DMS114 treated with DMSO at 0.1 percent for 48 hours (cell line): ENCODE results near the gene RYR3.

ENCODE experiments used
- DNase-seq: peaks from one replicate; lab custom pipeline; 2025; ENCODE audit not compliant: unreplicated experiment; lab: John Stamatoyannopoulos, UW

The RYR3 gene

DNA sequence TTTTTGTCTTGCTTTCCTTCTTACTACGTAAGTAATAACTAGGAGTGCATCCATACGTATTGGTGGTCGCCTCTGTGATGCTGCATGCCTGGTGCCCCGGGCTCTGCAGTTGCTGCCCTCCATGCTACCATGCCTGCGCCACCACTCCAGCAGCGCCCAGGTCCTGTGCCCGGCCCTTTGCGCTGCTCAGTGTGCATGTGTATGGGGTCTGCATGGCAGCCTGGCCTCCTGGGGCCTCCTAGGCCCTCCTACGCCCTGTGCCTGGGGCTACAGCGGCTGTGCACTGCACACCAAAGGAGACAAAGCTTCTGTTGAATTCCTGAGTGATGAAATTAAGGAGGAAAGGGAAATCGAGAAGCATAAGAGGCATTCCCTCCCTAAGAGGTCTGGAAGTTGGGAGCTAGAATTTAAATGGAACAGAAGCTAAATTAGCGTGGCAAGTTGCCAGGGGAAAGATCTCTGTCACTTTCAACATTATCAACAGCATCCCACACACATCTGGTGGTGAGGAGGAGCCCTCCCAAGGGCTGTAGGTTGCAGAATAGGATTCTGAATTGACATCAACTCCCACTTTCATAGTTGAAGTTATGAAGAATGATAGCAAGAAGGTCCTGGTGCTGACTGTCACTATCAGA is 382.5 kb downstream of the RYR3 start:
- DNase-seq: no peak

DNA sequence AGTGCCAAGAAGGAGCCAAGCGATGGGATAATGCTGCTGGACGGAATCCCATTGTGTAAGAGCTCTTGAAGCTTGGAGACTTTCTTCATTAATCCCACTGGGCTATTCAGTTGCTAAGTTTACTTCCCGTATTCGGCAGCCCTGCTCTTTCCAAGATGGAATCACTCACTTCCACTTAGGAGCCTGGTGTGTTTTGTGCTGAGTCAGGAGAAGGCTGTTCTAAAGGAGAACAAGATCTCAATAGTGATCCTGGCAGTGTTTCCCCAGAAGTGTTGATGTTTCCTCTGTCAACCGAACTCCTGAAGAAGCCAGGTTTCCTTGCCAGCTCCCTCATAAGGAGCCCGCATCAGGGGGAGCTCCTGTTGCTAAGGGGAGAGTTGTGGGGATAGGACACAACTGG is 387.4 kb downstream of the RYR3 start:
- DNase-seq: no peak

DNA sequence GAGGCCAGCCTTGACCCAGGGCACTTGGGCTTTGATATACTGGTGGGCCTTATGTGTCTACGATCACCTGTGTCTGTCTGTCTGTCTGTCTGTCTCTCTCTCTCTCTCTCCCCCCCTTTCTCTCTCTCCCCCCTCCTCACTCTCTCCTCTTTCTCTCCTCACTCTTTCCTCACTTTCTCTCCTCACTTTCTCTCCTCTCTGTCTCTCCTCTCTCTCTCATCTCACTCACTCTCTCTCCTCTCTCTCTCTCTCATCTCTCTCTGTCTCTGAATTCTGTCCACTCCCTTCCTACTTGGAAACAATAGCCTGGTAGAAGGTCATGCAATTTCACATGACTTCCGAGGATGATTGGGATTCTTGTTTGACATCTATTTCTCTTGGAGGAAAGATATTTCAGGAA is 388.4 kb downstream of the RYR3 start:
- DNase-seq: no peak

DNA sequence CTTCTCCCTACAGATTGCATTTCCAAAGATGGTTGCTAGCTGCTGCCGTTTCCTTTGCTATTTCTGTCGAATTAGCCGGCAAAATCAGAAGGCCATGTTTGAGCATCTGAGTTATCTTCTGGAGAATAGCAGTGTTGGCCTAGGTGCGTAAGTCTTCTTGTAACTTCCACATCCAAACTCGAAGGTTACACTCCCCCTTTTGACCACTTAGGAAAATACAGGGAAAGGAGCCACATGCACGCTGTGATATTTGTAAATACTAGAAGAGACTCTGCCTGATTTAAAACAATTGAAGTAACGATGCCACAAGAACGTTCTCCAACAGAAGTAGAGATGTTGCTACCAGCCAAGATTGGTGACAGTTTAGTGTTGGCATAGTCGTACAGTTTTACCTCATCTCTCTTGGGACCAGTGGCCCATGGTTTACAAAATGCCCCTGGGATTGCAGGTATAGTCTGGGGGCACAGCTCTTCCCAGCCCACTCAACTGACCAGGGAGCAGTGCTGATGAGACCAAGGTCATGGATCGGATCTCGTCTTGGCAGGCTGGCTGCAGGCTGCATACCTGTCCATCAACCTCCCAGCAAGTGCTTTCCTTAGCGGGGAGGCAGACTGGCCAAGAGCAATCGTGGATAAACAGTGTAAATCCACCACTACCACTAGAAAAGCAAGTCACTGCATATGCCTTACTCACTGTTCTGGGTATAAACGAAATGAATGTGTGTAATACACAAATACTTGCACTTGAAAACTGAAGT is 389.1 kb downstream of the RYR3 start:
- peak; percentile 9 for DNase-seq

DNA sequence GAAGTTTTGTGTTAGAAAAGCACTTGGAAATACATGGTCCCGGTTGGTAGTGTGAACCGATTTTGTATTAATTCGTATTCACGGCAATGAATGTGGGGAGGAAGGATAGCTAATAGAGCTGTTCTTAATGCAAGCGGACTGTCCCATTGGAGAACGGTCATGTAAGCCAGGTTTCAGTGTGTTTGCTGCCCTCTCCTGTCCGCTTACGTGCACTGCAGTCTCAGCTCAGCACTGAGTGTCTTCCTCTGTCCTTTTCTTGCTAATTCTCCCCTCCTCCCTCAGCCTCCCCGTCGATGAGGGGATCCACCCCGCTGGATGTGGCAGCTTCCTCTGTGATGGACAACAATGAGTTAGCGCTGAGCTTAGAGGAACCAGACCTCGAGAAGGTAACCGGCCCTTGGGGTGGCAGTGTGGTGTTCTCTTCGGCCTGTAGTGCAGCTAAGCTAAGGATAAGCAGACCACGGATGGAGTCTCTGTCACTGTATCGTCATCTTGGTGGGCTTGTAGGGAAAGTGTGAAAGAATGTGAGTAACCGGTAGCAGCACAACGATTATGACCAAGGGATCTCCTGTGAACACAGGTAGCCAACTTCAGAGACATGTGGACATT is 390.0 kb downstream of the RYR3 start:
- DNase-seq: peak; percentile 77

DNA sequence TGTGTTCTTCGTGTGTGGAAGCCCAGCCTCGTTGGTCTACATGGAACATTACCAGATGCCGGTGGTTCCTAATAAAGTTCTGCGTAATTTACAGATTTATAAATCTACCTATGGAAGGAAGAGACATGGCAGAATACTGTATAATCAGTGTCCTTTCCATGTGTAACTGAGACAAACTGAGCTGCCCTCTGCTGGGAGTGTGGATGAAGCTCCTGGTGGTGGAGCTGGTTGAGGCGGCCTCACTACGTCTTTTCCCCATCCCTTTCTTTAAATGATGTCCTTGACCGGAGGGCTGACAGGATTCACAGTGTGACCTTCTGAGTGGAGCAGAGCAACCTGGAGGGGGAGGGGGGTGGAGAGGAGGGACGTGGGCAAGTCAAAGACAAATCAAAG is 390.5 kb downstream of the RYR3 start:
- DNase-seq: peak; percentile 32

DNA sequence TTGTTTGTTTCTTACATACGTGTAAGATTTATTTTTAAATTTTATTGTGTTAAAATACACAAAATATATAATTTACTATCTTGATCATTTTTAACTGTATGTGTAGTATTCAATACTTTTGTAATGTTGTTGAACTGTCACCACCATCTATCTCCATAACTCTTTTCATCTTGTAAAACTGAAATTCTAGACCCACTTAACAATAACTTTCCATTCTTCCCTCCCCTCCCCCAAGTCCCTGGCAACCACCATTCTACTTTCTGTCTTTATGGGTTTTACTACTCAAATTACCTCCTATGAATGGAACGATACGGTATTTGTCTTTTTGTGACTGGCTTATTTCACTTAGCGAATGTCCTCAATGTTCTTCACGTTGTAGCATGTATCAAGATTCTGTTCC is 395.4 kb downstream of the RYR3 start:
- DNase-seq: no peak

DNA sequence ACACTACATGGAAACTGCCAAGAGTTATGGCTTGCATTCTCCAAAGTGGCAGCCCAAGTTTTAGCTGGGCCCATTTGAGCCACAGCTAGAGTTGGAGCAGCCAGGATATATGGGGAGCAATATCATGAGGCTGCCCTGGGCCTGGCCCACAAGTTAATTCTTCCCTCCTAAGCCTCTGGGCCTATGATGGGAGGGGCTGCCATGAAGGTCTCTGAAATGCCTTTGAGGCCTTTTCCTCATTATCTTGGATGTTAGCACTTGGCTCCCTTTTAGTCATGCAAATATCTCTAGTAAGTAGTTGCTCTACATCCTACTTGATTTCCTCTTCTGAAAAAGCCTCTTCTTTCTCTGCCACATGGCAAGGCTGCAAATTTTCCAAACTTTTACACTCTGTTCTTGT is 400.0 kb downstream of the RYR3 start:
- DNase-seq: no peak

DNA sequence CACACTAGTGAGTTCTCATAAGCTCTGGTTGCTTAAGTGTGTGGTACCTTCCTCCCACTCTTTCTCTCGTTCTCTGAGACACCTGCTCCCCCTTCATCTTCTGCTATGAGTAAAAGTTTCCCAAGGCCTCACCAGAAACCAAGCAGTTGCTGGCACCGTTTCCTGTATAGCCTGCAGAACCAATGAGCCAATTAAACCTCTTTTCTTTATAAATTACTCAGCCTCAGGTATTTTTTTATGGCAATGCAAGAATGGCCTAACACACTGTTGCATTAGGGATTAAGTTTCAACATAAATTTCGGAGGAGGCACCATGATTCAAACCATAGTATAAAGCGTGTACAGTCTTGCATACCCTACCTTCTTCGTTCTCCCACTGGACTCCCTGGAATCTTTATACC is 405.3 kb downstream of the RYR3 start:
- DNase-seq: no peak

DNA sequence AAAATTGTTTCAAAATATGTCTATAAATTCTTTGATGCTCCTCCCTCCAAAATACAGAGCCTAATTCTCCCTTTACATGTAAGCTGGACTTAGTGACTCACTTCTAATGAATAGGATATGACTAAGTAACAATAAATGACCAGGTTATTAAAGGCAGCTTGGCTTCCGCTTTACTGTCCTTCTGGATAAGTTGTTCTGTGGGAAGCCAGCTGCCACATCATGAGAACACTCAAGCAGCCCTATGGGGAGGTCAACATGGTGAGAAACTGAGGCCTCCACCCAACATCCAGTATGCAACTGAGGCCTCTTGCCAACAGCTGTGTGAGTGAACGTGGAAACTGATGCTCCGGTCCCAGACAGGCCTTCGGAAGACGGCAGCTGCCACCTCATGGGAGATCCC is 410.2 kb downstream of the RYR3 start:
- no peak for DNase-seq

DNA sequence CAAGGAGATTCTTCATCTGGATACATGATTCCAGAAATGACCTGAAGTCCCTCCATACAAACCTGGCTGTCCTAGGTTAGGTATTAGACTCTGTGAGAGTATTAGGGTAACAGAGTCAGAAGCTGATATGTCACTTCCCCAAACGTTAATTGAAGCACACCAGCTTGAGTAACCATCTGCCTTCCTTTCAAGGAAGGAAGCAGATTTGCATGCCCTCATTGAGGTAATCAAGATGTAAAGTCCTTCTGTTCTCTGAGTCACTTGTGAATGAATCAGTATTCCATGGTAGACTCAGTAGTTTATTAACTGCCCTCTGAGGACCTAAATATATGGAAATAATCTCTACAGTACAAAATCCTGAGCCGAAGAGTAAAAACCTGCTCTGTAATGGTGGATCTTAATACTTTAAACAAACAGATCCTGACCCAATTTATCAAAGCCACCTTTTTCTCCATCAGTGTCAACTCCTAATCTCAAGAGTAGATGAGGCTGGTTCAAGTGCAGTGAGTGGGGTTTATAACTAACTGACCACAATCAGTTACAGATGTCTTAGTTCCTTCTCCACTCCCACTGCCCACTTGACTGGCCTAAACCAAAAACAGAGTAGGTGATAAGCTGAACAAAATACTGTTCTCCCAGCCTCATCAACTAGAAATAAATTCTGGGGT is 411.4 kb downstream of the RYR3 start:
- no peak for DNase-seq

DNA sequence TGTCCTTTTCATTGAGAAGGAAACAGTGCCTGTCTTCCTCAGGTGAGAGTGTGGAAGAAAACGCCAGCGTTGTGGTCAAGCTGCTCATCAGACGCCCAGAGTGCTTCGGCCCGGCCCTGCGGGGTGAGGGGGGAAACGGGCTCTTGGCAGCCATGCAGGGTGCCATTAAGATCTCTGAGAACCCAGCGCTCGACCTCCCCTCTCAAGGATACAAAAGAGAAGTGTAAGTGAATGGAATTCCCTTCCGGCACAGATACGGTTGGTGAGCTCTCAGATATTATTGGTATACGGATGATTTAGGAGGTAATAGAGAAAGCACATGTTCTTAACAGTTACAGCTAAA is 411.9 kb downstream of the RYR3 start:
- DNase-seq: no peak

DNA sequence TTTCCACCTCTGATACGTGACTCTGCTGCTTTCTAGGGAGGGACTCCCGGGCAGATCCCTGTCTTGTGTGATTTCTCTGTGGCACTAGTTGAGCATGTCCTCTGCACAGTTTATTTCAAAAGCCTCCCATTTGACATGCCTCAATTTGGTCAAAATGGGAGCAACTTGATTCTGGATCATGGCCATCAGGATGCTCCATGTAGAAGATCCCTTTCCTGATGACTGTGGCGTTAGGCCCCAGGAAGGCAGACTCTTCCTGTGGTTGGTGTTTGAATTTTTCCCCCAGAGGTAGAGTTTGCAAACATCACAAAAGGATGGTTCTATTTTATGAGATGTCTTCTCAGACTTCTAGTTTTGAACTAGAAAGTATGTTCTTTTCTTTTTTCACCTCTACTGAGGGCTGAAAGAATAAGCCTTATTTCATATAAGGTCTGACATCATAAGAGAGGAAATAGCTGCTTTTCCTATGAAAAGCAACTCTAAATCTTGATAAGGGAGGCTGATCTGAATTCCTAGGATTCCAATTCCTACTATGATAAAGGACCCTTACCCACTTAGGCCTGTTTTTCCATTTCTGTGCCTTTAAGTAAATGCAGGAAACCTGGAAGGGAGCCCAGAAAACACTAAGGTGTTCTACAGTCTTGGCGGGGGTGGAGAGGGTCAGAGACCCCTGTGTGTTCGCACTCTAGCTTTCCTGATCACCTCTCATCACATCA is 413.7 kb downstream of the RYR3 start:
- no peak for DNase-seq

DNA sequence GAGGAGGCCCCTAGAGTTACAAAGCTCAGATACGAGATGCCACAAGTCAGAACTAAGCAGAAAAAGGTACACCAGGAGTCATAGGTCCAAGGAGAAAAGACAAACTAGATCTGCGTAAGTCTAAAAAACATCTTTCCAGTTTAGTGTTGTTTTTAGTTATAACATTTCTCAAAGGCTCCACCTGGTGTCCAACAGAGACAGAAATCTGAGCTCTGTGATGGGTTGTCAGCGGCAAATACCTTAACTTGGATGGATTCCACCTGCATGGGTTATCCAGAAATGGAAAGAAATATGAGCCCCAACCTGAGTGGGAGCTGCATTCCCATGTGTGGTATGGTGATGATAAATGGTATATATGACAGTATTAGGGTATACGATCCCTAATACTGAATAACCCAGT is 418.9 kb downstream of the RYR3 start:
- no peak for DNase-seq

DNA sequence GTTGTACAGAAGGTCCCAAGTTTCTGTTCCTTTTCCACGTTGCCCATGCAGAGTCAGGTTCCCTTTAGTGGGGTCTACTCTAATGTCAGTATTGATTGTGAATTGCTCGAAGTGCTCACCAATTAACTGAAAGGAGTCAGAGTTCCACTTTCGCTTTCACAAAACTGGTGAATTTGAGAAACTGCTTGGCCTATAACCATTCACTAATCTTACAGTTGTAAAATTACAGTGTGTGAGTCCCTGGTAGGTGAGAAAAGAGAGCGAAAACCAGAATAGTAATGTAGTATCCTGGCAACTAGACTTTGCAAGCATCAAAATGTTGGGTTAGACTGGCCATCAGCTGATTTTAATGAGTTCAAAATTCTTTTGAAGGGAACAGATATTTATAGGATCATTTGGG is 420.0 kb downstream of the RYR3 start:
- no peak for DNase-seq

DNA sequence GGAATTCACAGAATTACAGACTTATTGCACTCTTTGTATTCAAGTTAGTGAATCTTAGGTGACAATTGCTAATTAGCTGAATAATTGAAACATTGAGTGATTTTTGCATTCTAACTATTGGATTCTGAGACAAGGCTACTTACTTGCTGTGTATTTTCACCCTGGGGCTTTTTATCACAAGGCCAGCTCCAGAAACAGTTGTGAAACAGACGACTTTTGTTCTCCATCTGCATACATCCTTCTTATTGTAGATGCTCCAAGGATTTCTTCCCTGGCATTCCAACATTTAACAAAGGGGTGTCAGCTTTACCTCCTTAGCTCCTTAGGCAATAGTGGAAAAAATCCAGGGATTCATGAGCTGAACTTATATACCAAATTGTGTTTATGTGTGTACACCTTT is 424.4 kb downstream of the RYR3 start:
- no peak for DNase-seq

DNA sequence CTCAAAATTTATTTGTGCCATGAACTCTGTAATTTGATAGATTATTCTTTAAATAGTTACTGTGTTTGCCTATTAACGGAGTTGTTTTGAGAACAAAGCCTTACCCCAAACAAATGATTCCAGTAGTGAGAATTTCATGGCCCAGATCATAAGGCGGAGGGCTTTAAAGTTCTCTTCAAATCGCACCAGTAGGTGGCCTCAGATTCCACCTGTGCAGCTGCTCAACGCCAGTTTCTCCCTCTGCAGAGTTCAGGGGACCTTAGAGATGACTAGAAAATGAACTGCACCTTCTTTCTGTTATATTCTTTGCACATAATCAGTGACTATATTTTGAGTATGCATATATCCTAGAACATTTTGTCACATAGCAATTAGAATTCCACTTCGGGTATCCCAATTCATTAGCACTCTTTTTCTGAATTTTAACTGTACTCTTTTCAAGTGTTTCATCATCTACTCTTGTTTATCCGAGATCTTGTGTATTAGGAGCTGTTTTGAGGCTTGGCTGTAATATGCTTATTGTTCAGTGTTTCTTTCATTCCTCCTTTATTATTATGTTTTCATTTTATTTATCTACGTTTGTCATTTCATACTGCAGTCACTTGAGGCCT is 425.0 kb downstream of the RYR3 start:
- peak; percentile 14 for DNase-seq

DNA sequence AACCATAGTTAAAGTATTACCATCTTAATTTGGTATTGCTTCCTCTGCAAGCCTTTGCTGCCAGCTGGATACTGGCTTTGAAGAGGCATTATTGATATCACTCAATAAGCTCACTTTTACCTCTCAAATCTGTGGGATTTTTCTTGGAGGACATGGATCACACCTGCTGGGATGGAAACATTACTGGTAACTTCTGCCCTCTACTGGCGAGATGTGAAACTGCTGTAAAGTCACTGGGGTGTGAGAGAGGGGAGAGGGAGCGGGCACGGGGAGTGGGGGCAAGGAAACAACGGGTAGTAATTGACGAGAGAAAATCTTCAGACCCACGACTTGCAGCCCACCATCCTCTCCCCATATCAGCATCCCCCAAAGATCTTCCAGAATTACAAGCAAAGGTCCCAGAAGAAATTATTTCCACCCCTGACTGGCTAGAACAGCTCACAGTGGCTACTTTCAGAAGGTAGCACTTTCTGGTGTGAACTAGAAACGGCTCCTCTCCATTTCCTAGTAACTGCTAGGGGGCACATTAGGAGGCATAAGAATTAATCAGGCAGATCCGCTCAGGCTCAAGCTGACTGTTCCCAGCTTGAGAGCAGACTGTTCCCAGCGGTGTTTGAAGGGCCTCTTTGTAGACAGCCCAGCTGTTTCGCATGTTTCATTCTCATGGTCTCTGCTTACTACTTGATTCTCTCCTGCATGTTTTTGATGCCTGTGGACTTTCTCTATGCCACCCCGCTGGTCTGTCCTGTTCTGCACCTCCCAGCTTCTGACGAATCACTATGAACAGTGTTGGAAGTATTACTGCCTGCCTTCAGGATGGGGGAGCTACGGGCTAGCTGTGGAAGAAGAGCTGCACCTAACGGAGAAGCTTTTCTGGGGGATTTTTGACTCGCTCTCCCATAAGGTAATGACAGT is 427.2 kb downstream of the RYR3 start:
- DNase-seq: peak; percentile 11

DNA sequence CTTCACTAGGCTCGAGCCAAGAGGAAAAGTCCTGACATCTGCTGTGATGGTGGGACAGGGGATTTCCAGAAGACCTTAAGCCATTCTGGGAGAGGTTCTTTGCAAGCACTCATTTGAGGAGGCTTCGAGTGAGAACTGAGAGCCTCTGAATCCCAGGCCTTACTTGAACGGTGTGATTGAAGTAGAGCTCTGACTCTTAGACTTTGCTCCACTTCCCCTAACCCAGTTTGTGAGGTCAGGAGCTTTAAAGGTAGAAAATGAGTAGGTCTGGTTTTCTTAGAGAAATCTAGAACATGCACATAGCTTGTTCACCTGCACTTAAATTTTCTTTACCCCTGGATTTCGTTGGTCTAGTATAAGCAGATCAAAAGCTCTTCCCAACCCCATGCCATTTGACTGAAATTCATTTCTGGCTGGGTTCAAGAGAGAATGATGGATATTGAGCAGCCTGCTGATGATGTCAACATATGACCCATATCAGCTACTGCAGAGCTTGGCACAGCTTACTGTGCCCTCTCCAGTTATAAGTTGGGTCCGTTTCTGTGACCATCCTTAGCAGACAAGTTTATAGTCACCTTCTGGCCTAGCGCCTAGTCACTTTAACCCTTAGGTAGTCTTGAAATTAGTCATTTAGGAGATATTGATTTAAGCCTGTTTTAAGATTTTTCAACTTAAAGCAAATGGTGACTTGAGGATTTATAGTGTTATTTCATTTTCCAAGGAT is 428.3 kb downstream of the RYR3 start:
- no peak for DNase-seq
